HCT116 (cell line): ENCODE data around the gene SH3TC1. TPM values are rescaled to one million over a fixed set of nuclear protein-coding genes. Genes with fewer than 3 reads are reported as not detected.

Source experiments
- ATAC-seq: fragments of 200-7000 bp; cut with Tn5 transposase; 2 replicates; pipeline ENCODE4 v1.9.1; 2020; ENCODE audit warnings: mild to moderate bottlenecking, moderate library complexity
- BruUV-seq: library from RNA; stranded (reverse); fragments of 400-500 nt; replicated peaks from 2 replicates; lab custom pipeline; 2021; lab: Mats Ljungman, UMichigan
- CTCF ChIA-PET: fragments of 300-600 bp; sonication (Branson Sonifier 250); formaldehyde crosslinking; loops from one replicate; lab custom pipeline; 2021; ENCODE audit warnings: antibody characterized with exemption; lab: Charles Lee
- POLR2A ChIA-PET: fragments of 300-600, 350-600 bp; sonication (Branson Sonifier 250); formaldehyde crosslinking; loops from one replicate; lab custom pipeline; 2021; ENCODE audit warnings: antibody characterized with exemption; lab: Charles Lee
- RAD21 ChIA-PET, 2 experiments: fragments of 300-600 bp; sonication (Branson Sonifier 250); formaldehyde crosslinking; loops; one replicate each; lab custom pipeline; 2023; ENCODE audit warnings: low total read pairs in 2 of 2; ENCODE audit not compliant: uncharacterized antibody in 2 of 2, unreplicated experiment in 2 of 2, low non-redundant PET in 1 of 2; lab: Charles Lee
- DNase-seq: peaks from one replicate; pipeline ENCODE4 v3.0.0-alpha.2; 2010; ENCODE audit warnings: low read depth, low spot score
- H2AFZ ChIP-seq: fragments of 200-600 bp; shearing (Covaris generic), sonication (generic); 2 replicates; pipeline ENCODE4 v1.6.1; 2017; ENCODE audit warnings: low read depth, mixed run types, mixed read lengths, antibody characterized with exemption, low read length; ENCODE audit not compliant: poor library complexity, severe bottlenecking
- H3K27ac ChIP-seq: 2 replicates; pipeline ENCODE4 v1.5.1; 2012; ENCODE audit warnings: low read depth, low read length
- H3K27me3 ChIP-seq: fragments of 200-600 bp; sonication (generic); 2 replicates; pipeline ENCODE4 v1.6.1; 2016; ENCODE audit warnings: mixed run types, low read length, mixed read lengths; ENCODE audit not compliant: insufficient read depth
- H3K36me3 ChIP-seq, 2 experiments: fragments of 200-500 bp in 1 of 2; fragments of 200-600 bp in 1 of 2; sonication (Bioruptor generic) in 1 of 2; sonication (generic) in 1 of 2; 2 replicates each; pipeline versions ENCODE4 v1.5.1 to v1.6.1; 2014 to 2016; ENCODE audit warnings: low read length in 2 of 2, inconsistent platforms in 1 of 2, mixed read lengths in 1 of 2, mixed run types in 1 of 2; ENCODE audit not compliant: insufficient read depth in 2 of 2, control insufficient read depth in 1 of 2
- H3K4me1 ChIP-seq, 2 experiments: fragments of 200-600 bp in 1 of 2; sonication (generic) in 1 of 2; 2 replicates each; pipeline versions ENCODE4 v1.5.1 to v1.6.1; 2012 to 2017; ENCODE audit warnings: low read length in 2 of 2, inconsistent platforms in 1 of 2, mild to moderate bottlenecking in 1 of 2, mixed read lengths in 1 of 2, mixed run types in 1 of 2, moderate library complexity in 1 of 2; ENCODE audit not compliant: insufficient read depth in 2 of 2, control insufficient read depth in 1 of 2
- H3K4me2 ChIP-seq: fragments of 200-600 bp; sonication (generic); 2 replicates; pipeline ENCODE4 v1.6.1; 2017; ENCODE audit warnings: mixed run types, low read length, mixed read lengths
- H3K4me3 ChIP-seq, 2 experiments: fragments of 200-600 bp in 1 of 2; sonication (generic) in 1 of 2; replicated peaks in 1 of 2; 2 replicates each; pipeline ENCODE4 v1.5.1; 2011 to 2016; ENCODE audit warnings: low read length in 2 of 2, control low read depth in 1 of 2, low read depth in 1 of 2, mild to moderate bottlenecking in 1 of 2, mixed read lengths in 1 of 2, mixed run types in 1 of 2
- H3K79me2 ChIP-seq: fragments of 200-600 bp; sonication (generic); 2 replicates; pipeline ENCODE4 v1.6.1; 2017; ENCODE audit warnings: mild to moderate bottlenecking, mixed run types, low read length, moderate library complexity, mixed read lengths; ENCODE audit not compliant: insufficient read depth
- H3K9ac ChIP-seq: fragments of 200-600 bp; sonication (generic); 2 replicates; pipeline ENCODE4 v1.6.1; 2016; ENCODE audit warnings: low read length, mixed read lengths
- H3K9me2 ChIP-seq: fragments of 200-600 bp; sonication (generic), shearing (Covaris generic); 2 replicates; pipeline ENCODE4 v1.6.1; 2017; ENCODE audit warnings: mixed run types, mild to moderate bottlenecking, moderate library complexity; ENCODE audit not compliant: insufficient read depth
- H3K9me3 ChIP-seq, 2 experiments: fragments of 200-500 bp in 1 of 2; fragments of 200-600 bp in 1 of 2; sonication (Bioruptor generic) in 1 of 2; sonication (generic) in 1 of 2; 2 replicates each; pipeline ENCODE4 v1.6.1; 2014 to 2017; ENCODE audit warnings: low read length in 2 of 2, mixed read lengths in 2 of 2, inconsistent platforms in 1 of 2, low read depth in 1 of 2, mild to moderate bottlenecking in 1 of 2, mixed run types in 1 of 2, moderate library complexity in 1 of 2; ENCODE audit not compliant: control insufficient read depth in 1 of 2, insufficient read depth in 1 of 2
- H4K20me1 ChIP-seq: fragments of 200-600 bp; sonication (generic), shearing (Covaris generic); 2 replicates; pipeline ENCODE4 v1.6.1; 2017; ENCODE audit warnings: mixed run types, mild to moderate bottlenecking, moderate library complexity; ENCODE audit not compliant: insufficient read depth
- CEBPB ChIP-seq: IDR thresholded peaks from 2 replicates; pipeline ENCODE4 v1.6.1; 2012; ENCODE audit warnings: low read depth
- EZH2 ChIP-seq: fragments of 200-600 bp; sonication (generic); IDR thresholded peaks from 2 replicates; pipeline ENCODE4 v1.6.1; 2017; ENCODE audit warnings: antibody characterized with exemption, mixed run types
- EZH2phosphoT487 ChIP-seq: fragments of 200-600 bp; IDR thresholded peaks from 2 replicates; pipeline ENCODE4 v1.6.1; 2018; ENCODE audit warnings: antibody characterized with exemption, borderline replicate concordance
- FOSL1 ChIP-seq: IDR thresholded peaks from 2 replicates; pipeline ENCODE4 v1.6.1; 2012; ENCODE audit warnings: low read depth
- POLR2A ChIP-seq: IDR thresholded peaks from 2 replicates; pipeline ENCODE4 v1.7.0; 2011; ENCODE audit warnings: borderline replicate concordance; ENCODE audit not compliant: insufficient read depth, insufficient read length; ENCODE audit errors: extremely low read depth
- POLR2AphosphoS5 ChIP-seq: IDR thresholded peaks from 2 replicates; pipeline ENCODE4 v1.6.1; 2011; ENCODE audit warnings: mild to moderate bottlenecking, low read depth, low read length, moderate library complexity
- RAD21 ChIP-seq: IDR thresholded peaks from 2 replicates; pipeline ENCODE4 v1.6.1; 2012; ENCODE audit warnings: low read depth, mild to moderate bottlenecking
- SP1 ChIP-seq: IDR thresholded peaks from 2 replicates; pipeline ENCODE4 v1.6.1; 2012; ENCODE audit warnings: low read depth
- SRF ChIP-seq: IDR thresholded peaks from 2 replicates; pipeline ENCODE4 v1.6.1; 2012; ENCODE audit warnings: low read depth
- TCF7L2 ChIP-seq: IDR thresholded peaks from 2 replicates; pipeline ENCODE4 v1.7.0; 2011; ENCODE audit warnings: borderline replicate concordance, inconsistent platforms; ENCODE audit not compliant: insufficient read depth, insufficient read length; ENCODE audit errors: extremely low read depth
- ZNF274 ChIP-seq: fragments of 200-500 bp; sonication (Bioruptor generic); IDR thresholded peaks from 2 replicates; pipeline ENCODE4 v1.6.1; 2014; ENCODE audit warnings: mild to moderate bottlenecking, low read depth, low read length, inconsistent platforms
- intact Hi-C: fragments of 100-400 bp; cut with micrococcal nuclease; formaldehyde crosslinking; loops from 2 replicates; pipeline ENCODE4 v1.10.0; 2022
- total RNA-seq: library from RNA; stranded (reverse); gene quantifications from one replicate; pipeline ENCODE4 v1.2.1, GENCODE V29; 2021; ENCODE audit not compliant: unreplicated experiment
- TF ChIP-seq, protein P1 (sequence below): IDR thresholded peaks from 2 replicates; pipeline ENCODE4 v1.6.1; 2012
- TF ChIP-seq, protein P2 (sequence below): IDR thresholded peaks from 2 replicates; pipeline ENCODE4 v1.6.1; 2012
- TF ChIP-seq, protein P3 (sequence below), 3 experiments: fragments of 200-600 bp in 1 of 3; sonication (generic) in 1 of 3; IDR thresholded peaks in 2 of 3; conservative IDR thresholded peaks in 1 of 3; 2 replicates each; pipeline ENCODE4 v1.5.1; 2012 to 2017; ENCODE audit warnings: low read depth in 2 of 3, low read length in 2 of 3, antibody characterized with exemption in 1 of 3, borderline replicate concordance in 1 of 3, control low read depth in 1 of 3, mild to moderate bottlenecking in 1 of 3, mixed read lengths in 1 of 3, mixed run types in 1 of 3, moderate library complexity in 1 of 3; ENCODE audit not compliant: insufficient read depth in 1 of 3

SH3TC1 gene
- total RNA-seq, 1 experiment from 2014 or later: 12.5 TPM

DNA sequence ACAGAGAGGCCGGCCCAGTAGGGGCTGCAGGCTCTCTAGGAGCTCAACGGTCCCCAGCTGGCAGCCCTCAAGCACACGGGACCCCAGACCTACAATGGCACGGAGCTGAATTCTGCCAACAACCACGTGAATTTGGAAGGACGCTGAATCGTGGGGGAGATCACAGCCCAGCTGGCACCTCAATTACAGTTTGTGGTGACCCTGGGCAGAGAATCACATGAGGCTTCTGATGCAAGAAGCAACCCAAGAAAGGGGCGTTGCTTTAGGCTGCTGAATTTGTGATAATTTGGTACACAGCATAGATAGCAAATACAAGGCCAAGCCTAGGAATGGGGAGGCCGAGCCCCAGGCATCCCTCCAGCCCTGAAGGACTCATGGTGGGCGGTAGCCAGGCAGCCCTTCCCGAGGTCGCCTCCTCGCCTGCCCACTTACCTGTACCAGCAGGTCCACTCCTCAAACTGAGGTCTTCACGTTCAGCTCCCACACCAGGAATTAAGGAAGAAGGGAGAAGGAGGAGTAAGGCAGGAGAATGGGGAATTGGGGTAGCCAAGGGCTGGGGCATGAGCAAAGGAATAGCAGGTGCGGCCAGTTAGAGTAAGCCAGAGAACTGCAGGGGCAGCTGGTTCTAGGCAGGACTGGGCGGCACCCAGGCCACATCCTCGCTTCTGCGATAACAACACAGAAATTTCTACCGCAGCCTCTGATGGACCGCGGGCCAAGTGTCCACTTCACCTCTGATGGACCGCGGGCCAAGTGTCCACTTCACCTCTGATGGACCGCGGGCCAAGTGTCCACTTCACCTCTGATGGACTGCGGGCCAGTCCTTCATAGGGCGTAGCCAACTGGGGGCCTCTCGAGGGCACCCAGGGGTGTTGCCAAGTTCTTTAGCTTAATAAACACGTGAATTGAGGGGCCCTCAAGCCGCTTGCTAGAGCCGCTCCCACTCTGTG is 47.1 kb downstream of the SH3TC1 start:
- Histone ChIP-seq H3K27ac (no peak overlapping the region), H3K4me1 (peaks cover 6 to 10% of the 10 kb centered on the region in 2 experiments; a peak in 3 of 4 replicates), H3K4me2 (no peak overlapping the region), H3K9me2 (no peaks in the 10 kb centered on the region), H3K36me3 (no peaks in the 10 kb centered on the region), H4K20me1 (no peaks in the 10 kb centered on the region), H3K9me3 (no peaks in the 10 kb centered on the region), H3K79me2 (no peaks in the 10 kb centered on the region), H2AFZ (no peak overlapping the region), H3K9ac (no peak overlapping the region), H3K4me3 (no peak overlapping the region), H3K27me3 (no peaks in the 10 kb centered on the region)
- no peak for DNase-seq
- ChIA-PET CTCF (no interaction called here), POLR2A (no interaction called here), RAD21 (no interaction called here)
- TF ChIP-seq TCF7L2 (no peak), POLR2A (no peak), SP1 (no peak), FOSL1 (no peak), SRF (no peak), EZH2phosphoT487 (no peak), EZH2 (no peak), ZNF274 (no peak), POLR2AphosphoS5 (no peak), RAD21 (no peak), CEBPB (no peak)
- TF ChIP-seq, protein P1, sequence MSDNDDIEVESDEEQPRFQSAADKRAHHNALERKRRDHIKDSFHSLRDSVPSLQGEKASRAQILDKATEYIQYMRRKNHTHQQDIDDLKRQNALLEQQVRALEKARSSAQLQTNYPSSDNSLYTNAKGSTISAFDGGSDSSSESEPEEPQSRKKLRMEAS: no peak
- TF ChIP-seq, protein P2, sequence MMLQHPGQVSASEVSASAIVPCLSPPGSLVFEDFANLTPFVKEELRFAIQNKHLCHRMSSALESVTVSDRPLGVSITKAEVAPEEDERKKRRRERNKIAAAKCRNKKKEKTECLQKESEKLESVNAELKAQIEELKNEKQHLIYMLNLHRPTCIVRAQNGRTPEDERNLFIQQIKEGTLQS: no peak
- TF ChIP-seq, protein P3, sequence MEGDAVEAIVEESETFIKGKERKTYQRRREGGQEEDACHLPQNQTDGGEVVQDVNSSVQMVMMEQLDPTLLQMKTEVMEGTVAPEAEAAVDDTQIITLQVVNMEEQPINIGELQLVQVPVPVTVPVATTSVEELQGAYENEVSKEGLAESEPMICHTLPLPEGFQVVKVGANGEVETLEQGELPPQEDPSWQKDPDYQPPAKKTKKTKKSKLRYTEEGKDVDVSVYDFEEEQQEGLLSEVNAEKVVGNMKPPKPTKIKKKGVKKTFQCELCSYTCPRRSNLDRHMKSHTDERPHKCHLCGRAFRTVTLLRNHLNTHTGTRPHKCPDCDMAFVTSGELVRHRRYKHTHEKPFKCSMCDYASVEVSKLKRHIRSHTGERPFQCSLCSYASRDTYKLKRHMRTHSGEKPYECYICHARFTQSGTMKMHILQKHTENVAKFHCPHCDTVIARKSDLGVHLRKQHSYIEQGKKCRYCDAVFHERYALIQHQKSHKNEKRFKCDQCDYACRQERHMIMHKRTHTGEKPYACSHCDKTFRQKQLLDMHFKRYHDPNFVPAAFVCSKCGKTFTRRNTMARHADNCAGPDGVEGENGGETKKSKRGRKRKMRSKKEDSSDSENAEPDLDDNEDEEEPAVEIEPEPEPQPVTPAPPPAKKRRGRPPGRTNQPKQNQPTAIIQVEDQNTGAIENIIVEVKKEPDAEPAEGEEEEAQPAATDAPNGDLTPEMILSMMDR (IDR thresholded peaks at IDR 0.05 in 2 of 3, conservative IDR thresholded peaks at IDR 0.05 in 1 of 3; ENCODE audit: borderline replicate concordance in 1 of 3, insufficient read depth in 1 of 3, low read depth in 2 of 3, low read length in 2 of 3): no peak
- intact Hi-C loops: loop anchor here (10.0 kb wide), 1 partner anchor 349 kb away; the partner anchor contains the start of gene CPZ
- no TSS peak for BruUV-seq
- ATAC-seq: no peak
